HepG2 (cell line): Measurements from ENCODE around the gene GLDC. TPM values are rescaled to one million over a fixed set of nuclear protein-coding genes. Genes with fewer than 3 reads are reported as not detected.

Source experiments
- ATF4 ChIP-seq, 2 experiments: fragments of 450-650 bp in 1 of 2; sonication (generic) in 1 of 2; formaldehyde crosslinking; IDR thresholded peaks; 2 replicates each; pipeline versions ENCODE4 v1.5.0 to v1.8.0; 2020 to 2022; ENCODE audit warnings: mild to moderate bottlenecking in 1 of 2, missing genetic modification reagents in 1 of 2
- E2F2 ChIP-seq: sonication (generic); formaldehyde crosslinking; IDR thresholded peaks from 2 replicates; pipeline ENCODE4 v1.4.0; 2020; ENCODE audit warnings: missing genetic modification reagents, borderline replicate concordance
- GATAD2A ChIP-seq: IDR thresholded peaks from 2 replicates; pipeline ENCODE4 v1.6.1; 2016
- GPBP1L1 ChIP-seq: sonication (generic); formaldehyde crosslinking; IDR thresholded peaks from 2 replicates; pipeline ENCODE4 v1.5.0; 2020; ENCODE audit warnings: mild to moderate bottlenecking, missing genetic modification reagents
- MTERF4 ChIP-seq: sonication (generic); formaldehyde crosslinking; IDR thresholded peaks from 2 replicates; pipeline ENCODE4 v1.8.0; 2023; ENCODE audit warnings: mild to moderate bottlenecking, missing genetic modification reagents
- MTF2 ChIP-seq: sonication (generic); formaldehyde crosslinking; IDR thresholded peaks from 2 replicates; pipeline ENCODE4 v1.5.0; 2020; ENCODE audit warnings: missing genetic modification reagents, borderline replicate concordance
- MXI1 ChIP-seq: IDR thresholded peaks from 3 replicates; pipeline ENCODE4 v1.6.1; 2012; ENCODE audit warnings: low read depth, low read length, inconsistent platforms, borderline replicate concordance
- NCOR1 ChIP-seq: fragments of 200-600 bp; sonication (generic); IDR thresholded peaks from 2 replicates; pipeline ENCODE4 v1.7.0; 2017; ENCODE audit warnings: antibody characterized with exemption, low read length, borderline replicate concordance
- PHF21A ChIP-seq: sonication (generic); formaldehyde crosslinking; IDR thresholded peaks from 2 replicates; pipeline ENCODE4 v1.5.0; 2020; ENCODE audit warnings: mild to moderate bottlenecking, missing genetic modification reagents
- SIX4 ChIP-seq: sonication (generic); formaldehyde crosslinking; IDR thresholded peaks from 2 replicates; pipeline ENCODE4 v1.4.0; 2020; ENCODE audit warnings: missing genetic modification reagents
- SNAPC2 ChIP-seq: sonication (generic); formaldehyde crosslinking; IDR thresholded peaks from 2 replicates; pipeline ENCODE4 v1.8.1; 2022; ENCODE audit warnings: mild to moderate bottlenecking, missing genetic modification reagents
- SSRP1 ChIP-seq: IDR thresholded peaks from 2 replicates; pipeline ENCODE4 v1.6.1; 2016; ENCODE audit warnings: control low read depth
- THYN1 ChIP-seq: sonication (generic); formaldehyde crosslinking; IDR thresholded peaks from 2 replicates; pipeline ENCODE4 v1.8.1; 2023; ENCODE audit warnings: low read depth, mild to moderate bottlenecking, moderate library complexity, missing genetic modification reagents, borderline replicate concordance
- TRIM24 ChIP-seq: sonication (generic); formaldehyde crosslinking; IDR thresholded peaks from 2 replicates; pipeline ENCODE4 v1.8.0; 2022; ENCODE audit warnings: mild to moderate bottlenecking, missing genetic modification reagents
- ZBTB3 ChIP-seq: sonication (generic); formaldehyde crosslinking; IDR thresholded peaks from 2 replicates; pipeline ENCODE4 v1.4.0; 2020; ENCODE audit warnings: low read depth, mild to moderate bottlenecking, moderate library complexity, missing genetic modification reagents, borderline replicate concordance
- ZFAT ChIP-seq: sonication (generic); formaldehyde crosslinking; conservative IDR thresholded peaks from 2 replicates; pipeline ENCODE4 v1.8.1; 2023; ENCODE audit warnings: missing genetic modification reagents, inconsistent platforms
- ZNF414 ChIP-seq: sonication (generic); formaldehyde crosslinking; IDR thresholded peaks from 2 replicates; pipeline ENCODE4 v1.5.0; 2020; ENCODE audit warnings: missing genetic modification reagents
- ZNF598 ChIP-seq: sonication (generic); formaldehyde crosslinking; IDR thresholded peaks from 2 replicates; pipeline ENCODE4 v1.5.1; 2020; ENCODE audit warnings: mild to moderate bottlenecking, missing genetic modification reagents, borderline replicate concordance
- ZNF749 ChIP-seq: sonication (generic); formaldehyde crosslinking; IDR thresholded peaks from 2 replicates; pipeline ENCODE4 v1.8.0; 2022; ENCODE audit warnings: mild to moderate bottlenecking, missing genetic modification reagents, moderate library complexity, borderline replicate concordance
- ZNF766 ChIP-seq: sonication (generic); formaldehyde crosslinking; IDR thresholded peaks from 2 replicates; pipeline ENCODE4 v1.5.0; 2020; ENCODE audit warnings: missing genetic modification reagents, borderline replicate concordance
- ZNF816 ChIP-seq: sonication (generic); formaldehyde crosslinking; IDR thresholded peaks from 2 replicates; pipeline ENCODE4 v1.8.0; 2022; ENCODE audit warnings: missing genetic modification reagents, mild to moderate bottlenecking, borderline replicate concordance
- ZNF850 ChIP-seq: sonication (generic); formaldehyde crosslinking; conservative IDR thresholded peaks from 2 replicates; pipeline ENCODE4 v1.9.0; 2021; ENCODE audit warnings: mild to moderate bottlenecking, missing genetic modification reagents
- ZSCAN25 ChIP-seq: sonication (generic); formaldehyde crosslinking; IDR thresholded peaks from 2 replicates; pipeline ENCODE4 v1.8.0; 2022; ENCODE audit warnings: mild to moderate bottlenecking, missing genetic modification reagents
- ZSCAN5A ChIP-seq: sonication (generic); formaldehyde crosslinking; IDR thresholded peaks from 2 replicates; pipeline ENCODE4 v1.8.0; 2022; ENCODE audit warnings: mild to moderate bottlenecking, missing genetic modification reagents, borderline replicate concordance
- polyA plus RNA-seq, 8 experiments: library from polyadenylated mRNA; depleted of rRNA in 3 of 8; stranded (reverse) in 7 of 8; unstranded in 1 of 8; fragments of >200 nt; fragmentation: Illumina TruSeq in 4 of 8; extraction: Trizol in 4 of 8; gene quantifications; 2 replicates each; pipeline versions ENCODE4 v1.2.1 to v1.2.3, GENCODE V29; 2011 to 2016; ENCODE audit warnings: low read depth in 4 of 8, missing spikeins in 1 of 8, mixed read lengths in 1 of 8; ENCODE audit not compliant: insufficient read depth in 1 of 8
- total RNA-seq, 5 experiments: library from RNA; depleted of rRNA; stranded (reverse); fragments of >200 nt; fragmentation: Illumina TruSeq; extraction: Trizol; gene quantifications; 2 replicates each; pipeline ENCODE4 v1.2.3, GENCODE V29; 2016; ENCODE audit warnings: low read depth in 1 of 5

The GLDC gene
- total and polyA plus RNA-seq, 2 of the 13 experiments (the other 11 are each of a cell fraction or from before 2014, with no cell fraction given) = 59.3 to 115 TPM

GRCh38 chr9:6680797-6681146 is 35.2 kb upstream of the GLDC start (continued):
- TF ChIP-seq GPBP1L1 (no peak), ZSCAN25 (CRISPR knock-in tag) (no peak), SSRP1 (CRISPR knock-in tag) (peak; percentile 39; the same call in 1 of the 2 replicates), PHF21A (CRISPR knock-in tag) (no peak), ZNF850 (CRISPR knock-in tag) (no peak), E2F2 (CRISPR knock-in tag) (no peak), ZNF766 (CRISPR knock-in tag) (no peak), SIX4 (CRISPR knock-in tag) (no peak), ATF4 (CRISPR knock-in tag; IDR thresholded peaks at IDR 0.05) (0 out of 4 replicates have a peak, but pooled peaks of 1 of the 2 experiments have one; percentile 2), MXI1 (peak; percentile 59; the same call in 1 of the 3 replicates), ZNF749 (CRISPR knock-in tag) (no peak), ZNF816 (CRISPR knock-in tag) (0 out of 2 replicates have a peak, but pooled peaks have one; percentile 43), MTERF4 (CRISPR knock-in tag) (no peak), GATAD2A (CRISPR knock-in tag) (peak; percentile 53; the same call in 1 of the 2 replicates), ZSCAN5A (CRISPR knock-in tag) (no peak), ZNF598 (0 out of 2 replicates have a peak, but pooled peaks have one; percentile 26), ZNF414 (CRISPR knock-in tag) (peak; percentile 29; the same call in 1 of the 2 replicates), ZFAT (CRISPR knock-in tag) (no peak), ZBTB3 (no peak), THYN1 (no peak), TRIM24 (0 out of 2 replicates have a peak, but pooled peaks have one; percentile 21), NCOR1 (0 out of 2 replicates have a peak, but pooled peaks have one; percentile 10), SNAPC2 (0 out of 2 replicates have a peak, but pooled peaks have one; percentile 0), MTF2 (CRISPR knock-in tag) (0 out of 2 replicates have a peak, but pooled peaks have one; percentile 65)
